PC-9 (cell line): ENCODE measurements around the gene KIAA1671.

Experiments used
- EZH2 ChIP-seq: fragments of 200-600 bp; sonication (generic); IDR thresholded peaks from 2 replicates; pipeline ENCODE4 v1.8.0; 2017; ENCODE audit warnings: antibody characterized with exemption, low read depth
- TF ChIP-seq, protein P1 (sequence below): fragments of 200-600 bp; sonication (generic); conservative IDR thresholded peaks from 2 replicates; pipeline ENCODE4 v1.6.1; 2017; ENCODE audit warnings: mixed run types, antibody characterized with exemption, mild to moderate bottlenecking, moderate library complexity

DNA sequence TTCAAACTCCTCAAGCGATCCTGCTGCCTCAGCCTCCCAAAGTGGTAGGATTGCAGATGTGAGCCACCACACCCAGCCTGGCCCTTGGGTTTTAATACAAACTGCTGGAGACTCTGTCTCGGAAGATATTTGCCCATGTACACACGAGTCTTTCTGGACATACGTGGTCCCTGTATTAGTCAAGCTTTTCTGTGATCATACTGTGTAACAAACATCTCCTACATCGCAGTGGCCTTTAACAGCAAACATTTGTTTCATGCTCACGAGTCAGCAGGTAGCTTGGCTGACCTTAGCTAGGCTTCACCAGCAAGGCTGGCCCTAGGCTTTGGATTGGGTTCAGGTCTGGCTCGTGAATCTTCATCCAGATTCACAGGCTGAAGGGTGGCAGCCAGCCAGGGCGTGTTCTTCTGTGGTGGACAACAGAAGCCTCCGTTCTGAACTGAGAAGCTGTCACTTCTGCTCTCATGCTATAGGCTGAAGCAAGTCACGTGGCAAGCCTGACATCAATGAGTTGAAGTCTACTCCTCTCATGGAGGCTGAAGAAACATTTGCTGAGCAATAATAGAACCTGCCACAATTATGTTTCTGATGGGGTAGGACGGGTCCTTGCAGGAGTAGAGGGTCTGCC is 8.8 kb downstream of the KIAA1671 start:
- no peak for TF ChIP-seq EZH2
- TF ChIP-seq, protein P1, sequence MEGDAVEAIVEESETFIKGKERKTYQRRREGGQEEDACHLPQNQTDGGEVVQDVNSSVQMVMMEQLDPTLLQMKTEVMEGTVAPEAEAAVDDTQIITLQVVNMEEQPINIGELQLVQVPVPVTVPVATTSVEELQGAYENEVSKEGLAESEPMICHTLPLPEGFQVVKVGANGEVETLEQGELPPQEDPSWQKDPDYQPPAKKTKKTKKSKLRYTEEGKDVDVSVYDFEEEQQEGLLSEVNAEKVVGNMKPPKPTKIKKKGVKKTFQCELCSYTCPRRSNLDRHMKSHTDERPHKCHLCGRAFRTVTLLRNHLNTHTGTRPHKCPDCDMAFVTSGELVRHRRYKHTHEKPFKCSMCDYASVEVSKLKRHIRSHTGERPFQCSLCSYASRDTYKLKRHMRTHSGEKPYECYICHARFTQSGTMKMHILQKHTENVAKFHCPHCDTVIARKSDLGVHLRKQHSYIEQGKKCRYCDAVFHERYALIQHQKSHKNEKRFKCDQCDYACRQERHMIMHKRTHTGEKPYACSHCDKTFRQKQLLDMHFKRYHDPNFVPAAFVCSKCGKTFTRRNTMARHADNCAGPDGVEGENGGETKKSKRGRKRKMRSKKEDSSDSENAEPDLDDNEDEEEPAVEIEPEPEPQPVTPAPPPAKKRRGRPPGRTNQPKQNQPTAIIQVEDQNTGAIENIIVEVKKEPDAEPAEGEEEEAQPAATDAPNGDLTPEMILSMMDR, result no peak
